Prostate gland (tissue), 2 donors: ENCODE data around the gene HACL1. TPM values are rescaled to one million over a fixed set of nuclear protein-coding genes. Genes with fewer than 3 reads are reported as not detected.

Experiments
- DNase-seq: peaks from one replicate; pipeline ENCODE4 v3.0.0-alpha.2; 2019; ENCODE audit warnings: low spot score
- H3K27ac ChIP-seq, 2 donors: fragments of 200-600 bp; sonication (generic); 2 replicates each; pipeline ENCODE4 v1.5.1; 2017 to 2019
- H3K27me3 ChIP-seq: fragments of 200-600 bp; sonication (generic); replicated peaks from 2 replicates; pipeline ENCODE4 v1.5.1; 2019; ENCODE audit not compliant: insufficient read depth
- H3K36me3 ChIP-seq, 2 donors: fragments of 200-600 bp; sonication (generic); 1 replicate in 1 of 2; 2 replicates in 1 of 2; pipeline versions ENCODE4 v1.5.1 to v1.8.1; 2017 to 2019
- H3K4me1 ChIP-seq: fragments of 200-600 bp; sonication (generic); replicated peaks from 2 replicates; pipeline ENCODE4 v1.5.1; 2019
- H3K4me3 ChIP-seq, 2 donors: fragments of 200-600 bp; sonication (generic); 2 replicates each; pipeline ENCODE4 v1.5.1; 2017 to 2019
- H3K9me3 ChIP-seq: fragments of 200-600 bp; sonication (generic); 2 replicates; pipeline ENCODE4 v1.5.1; 2017
- CTCF ChIP-seq, 4 experiments: fragments of 200-600 bp in 2 of 4; fragments of 450-650 bp in 2 of 4; sonication (generic) in 2 of 4; IDR thresholded peaks; 1 replicate in 3 of 4; 2 replicates in 1 of 4; pipeline ENCODE4 v1.5.1; 2016 to 2019; ENCODE audit warnings: antibody characterized with exemption in 4 of 4, mild to moderate bottlenecking in 2 of 4, moderate library complexity in 2 of 4
- POLR2A ChIP-seq: fragments of 450-650 bp; IDR thresholded peaks from one replicate; pipeline ENCODE4 v1.6.1; 2016; ENCODE audit warnings: antibody characterized with exemption, mild to moderate bottlenecking
- POLR2AphosphoS5 ChIP-seq: sonication (generic); formaldehyde crosslinking; IDR thresholded peaks from one replicate; pipeline ENCODE4 v1.6.1; 2017; ENCODE audit warnings: antibody characterized with exemption
- WGBS: methylation state at CpG from one replicate; pipeline ENCODE4 v1.1.5; 2018; 5-methylcytosine and 5-hydroxymethylcytosine counted together
- intact Hi-C: fragments of 100-400 bp; cut with DNase I; formaldehyde crosslinking; loops from one replicate; pipeline ENCODE4 v1.14.2; 2022
- total RNA-seq, 2 donors: library from RNA; depleted of rRNA; stranded (reverse); fragments of >200 nt; gene quantifications; one replicate each; pipeline ENCODE4 v1.1.0, GENCODE V29; 2016

Gene HACL1
- total RNA-seq, 2 donors from 2014 or later = 27.9 to 30.6 TPM

- no peak for DNase-seq
- TF ChIP-seq POLR2AphosphoS5 (no peak), CTCF (IDR thresholded peaks at IDR 0.05) (no peak)
- intact Hi-C loops = no loop called here
- Histone ChIP-seq H3K27me3 (no peaks in the 10 kb centered on the region), H3K36me3 (no peaks in the 10 kb centered on the region), H3K4me1 (no peaks in the 10 kb centered on the region), H3K4me3 (no peak overlapping the region), H3K9me3 (no peaks in the 10 kb centered on the region), H3K27ac (no peak overlapping the region)
- 96% methylated on average over 7 of the region's 7 CpGs for WGBS
Measured at GRCh38 chr3:15513116-15513515, 88.3 kb downstream of the HACL1 start.

- Histone ChIP-seq H3K27ac (no peak overlapping the region), H3K9me3 (no peaks in the 10 kb centered on the region), H3K4me1 (no peaks in the 10 kb centered on the region), H3K4me3 (no peak overlapping the region), H3K27me3 (no peaks in the 10 kb centered on the region), H3K36me3 (no peaks in the 10 kb centered on the region)
- intact Hi-C loops = no loop called here
- DNase-seq = no peak
- WGBS = 13% methylated on average over 10 of the region's 10 CpGs
- no peak for TF ChIP-seq POLR2AphosphoS5
- TF ChIP-seq POLR2A = no peak
- no peak for TF ChIP-seq CTCF (IDR thresholded peaks at IDR 0.05)
Measured at GRCh38 chr3:15512166-15512565, 89.2 kb downstream of the HACL1 start.

GRCh38 chr3:15511156-15511555, 90.2 kb downstream of the HACL1 start:
- WGBS = 98% methylated on average over 3 of the region's 3 CpGs
- no peak for TF ChIP-seq POLR2AphosphoS5
- TF ChIP-seq POLR2A = no peak
- no peak for TF ChIP-seq CTCF (IDR thresholded peaks at IDR 0.05)

More at GRCh38 chr3:15511156-15511555, 90.2 kb downstream of the HACL1 start:
- Histone ChIP-seq H3K27ac (no peak overlapping the region), H3K9me3 (no peaks in the 10 kb centered on the region), H3K36me3 (no peaks in the 10 kb centered on the region), H3K4me3 (no peak overlapping the region), H3K27me3 (no peaks in the 10 kb centered on the region), H3K4me1 (no peaks in the 10 kb centered on the region)
- DNase-seq = no peak
- intact Hi-C loops = no loop called here

Other genes with a start within 250 kb of the HACL1 start
- 10 to 100 TPM; 12.5 to 14.8 TPM for gene METTL6, start 174.0 kb downstream of the HACL1 start, total RNA-seq
- gene EAF1, start 174.0 kb downstream of the HACL1 start, total RNA-seq = 10 to 100 TPM; 25.5 to 30.9 TPM
- 1 to 10 TPM in 1 of 2 donors, under 1 TPM in 1; 0.87 to 3.9 TPM for gene COLQ, start 79.9 kb downstream of the HACL1 start, total RNA-seq
- gene BTD, start 176 bp upstream of the HACL1 start, total RNA-seq = 10 to 100 TPM; 34.4 to 42.7 TPM
- 10 to 100 TPM; 18.4 to 35.8 TPM for gene ANKRD28, start 196.4 kb upstream of the HACL1 start, total RNA-seq